ENCODE results near the gene TMEM63B. TPM values are rescaled to one million over a fixed set of nuclear protein-coding genes. Genes with fewer than 3 reads are reported as not detected.

The TMEM63B gene
- total RNA-seq, 5 donors from 2014 or later (not counting 1 experiment from before 2014, with no cell fraction given): 16.6 to 21.1 (median 19.3) TPM

DNA sequence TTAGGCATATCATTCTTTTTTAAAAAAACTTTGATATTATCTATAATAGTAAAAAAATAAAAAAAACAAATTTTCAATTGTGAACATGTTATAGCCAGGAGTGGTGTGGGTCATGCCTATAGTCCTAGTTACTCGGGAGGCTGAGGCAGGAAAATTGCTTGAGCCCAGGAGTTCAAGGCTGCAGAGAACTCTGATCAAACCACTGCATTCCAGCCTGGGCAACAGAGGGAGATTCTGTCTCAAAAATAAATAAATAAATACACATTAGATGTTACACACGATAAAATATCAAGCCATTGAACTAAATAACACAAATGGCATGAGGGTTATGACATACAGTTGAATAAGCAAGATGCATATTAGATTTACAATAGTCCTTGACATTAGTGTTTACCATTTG lies 61.5 kb downstream of the TMEM63B start:
- ChIA-PET CTCF (no interaction called here), POLR2A (no interaction called here)
- Histone ChIP-seq H3K9me3 (no peaks in the 10 kb centered on the region), H3K27me3 (replicated peaks in 1 of 2; ENCODE audit: control insufficient read depth in 2 of 2, extremely low read depth in 1 of 2, insufficient read depth in 2 of 2, low read length in 1 of 2) (peaks cover 0 to 29% of the 10 kb centered on the region in 2 experiments), H3K4me3 (ENCODE audit: control insufficient read depth in 1 of 2, extremely low read depth in 1 of 2, low read length in 1 of 2) (no peak overlapping the region), H3K36me3 (ENCODE audit: control insufficient read depth in 2 of 2, extremely low read depth in 1 of 2, insufficient read depth in 1 of 2, low read length in 1 of 2) (no peaks in the 10 kb centered on the region), H3K27ac (ENCODE audit: low read length) (no peak overlapping the region), H3K4me1 (ENCODE audit: control insufficient read depth in 1 of 2, extremely low read depth in 1 of 2, insufficient read depth in 2 of 2, low read length in 2 of 2) (peaks cover 5 to 10% of the 10 kb centered on the region in 2 experiments)
- no CpG with 5 or more reads among the region's 2 CpGs for WGBS (ENCODE audit: insufficient coverage)
- Mint-ChIP-seq H3K9me3 (no peaks in the 10 kb centered on the region), H3K36me3 (no peaks in the 10 kb centered on the region), H3K4me1 (peaks cover 7 to 16% (median 9%) of the 10 kb centered on the region in 3 donors), H3K27ac (no peak overlapping the region), H3K4me3 (no peak overlapping the region), H3K27me3 (peaks cover 0 to 14% of the 10 kb centered on the region in 2 donors)
- DNase-seq (no peak), ATAC-seq (replicated peaks in 1 of 4) (no peak)

DNA sequence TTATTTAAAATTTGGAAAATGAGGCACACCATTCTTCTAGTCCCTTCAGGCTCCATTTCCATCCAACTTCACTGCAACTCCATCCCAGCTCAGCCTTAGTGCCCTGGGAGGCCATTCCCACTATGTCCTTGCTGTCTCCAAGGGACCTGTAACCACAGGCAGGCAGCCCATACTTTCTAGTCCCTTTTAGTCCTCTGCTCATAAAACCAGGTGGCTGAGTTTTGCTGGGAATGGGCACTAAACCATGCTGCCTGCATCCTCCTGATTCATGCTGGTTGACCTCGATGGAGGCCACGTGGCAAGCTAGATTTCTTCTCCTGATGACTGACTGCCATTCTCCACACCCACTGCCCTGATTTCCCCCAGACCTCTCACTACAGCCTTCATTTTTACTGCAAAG lies 61.9 kb downstream of the TMEM63B start:
- ChIA-PET POLR2A (no interaction called here), CTCF (no interaction called here)
- peaks cover 0 to 14% of the 10 kb centered on the region in 2 donors for H3K27me3 Mint-ChIP-seq
- no peak overlapping the region for H3K4me3 Mint-ChIP-seq
- H3K27ac Mint-ChIP-seq: no peak overlapping the region
- no peaks in the 10 kb centered on the region for H3K9me3 Mint-ChIP-seq
- DNase-seq (no peak), ATAC-seq (replicated peaks in 1 of 4) (no peak)
- H3K27ac ChIP-seq (ENCODE audit: low read length): no peak overlapping the region
- no peak overlapping the region for H3K4me3 ChIP-seq (ENCODE audit: control insufficient read depth in 1 of 2, extremely low read depth in 1 of 2, low read length in 1 of 2)
- 50% methylated on average over 2 of the region's 2 CpGs for WGBS (ENCODE audit: insufficient coverage)
- H3K9me3 ChIP-seq: no peaks in the 10 kb centered on the region
- H3K4me1 Mint-ChIP-seq: peaks cover 7 to 16% (median 9%) of the 10 kb centered on the region in 3 donors
- H3K36me3 Mint-ChIP-seq: no peaks in the 10 kb centered on the region
- H3K36me3 ChIP-seq (ENCODE audit: control insufficient read depth in 2 of 2, extremely low read depth in 1 of 2, insufficient read depth in 1 of 2, low read length in 1 of 2): no peaks in the 10 kb centered on the region
- H3K27me3 ChIP-seq (replicated peaks in 1 of 2; ENCODE audit: control insufficient read depth in 2 of 2, extremely low read depth in 1 of 2, insufficient read depth in 2 of 2, low read length in 1 of 2): peaks cover 0 to 27% of the 10 kb centered on the region in 2 experiments
- peaks cover 5 to 10% of the 10 kb centered on the region in 2 experiments for H3K4me1 ChIP-seq (ENCODE audit: control insufficient read depth in 1 of 2, extremely low read depth in 1 of 2, insufficient read depth in 2 of 2, low read length in 2 of 2)

DNA sequence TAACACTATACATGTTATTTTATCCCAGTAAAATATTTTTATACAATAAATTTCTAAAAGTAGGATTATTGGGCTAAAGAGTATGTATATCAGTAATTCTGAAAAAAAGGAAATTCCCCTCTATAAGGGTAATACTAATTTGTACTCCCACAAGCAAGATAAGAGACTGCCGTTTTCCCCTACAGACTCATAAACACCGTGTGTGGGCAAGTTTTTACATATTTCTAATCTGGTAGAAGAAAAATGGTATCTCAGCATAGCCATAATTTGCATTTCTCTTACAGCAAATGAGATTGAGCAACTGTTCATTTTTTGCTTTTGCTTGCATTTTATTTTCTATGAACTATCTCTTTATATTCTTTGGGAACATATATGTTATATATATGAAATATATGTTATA lies 63.4 kb downstream of the TMEM63B start:
- ATAC-seq (replicated peaks in 1 of 4): no peak
- ChIA-PET POLR2A (no interaction called here), CTCF (no interaction called here)
- H3K4me1 ChIP-seq (ENCODE audit: control insufficient read depth in 1 of 2, extremely low read depth in 1 of 2, insufficient read depth in 2 of 2, low read length in 2 of 2): peaks cover 5 to 8% of the 10 kb centered on the region in 2 experiments
- no peak for DNase-seq
- H3K36me3 Mint-ChIP-seq: no peaks in the 10 kb centered on the region
- no peak overlapping the region for H3K4me3 ChIP-seq (ENCODE audit: control insufficient read depth in 1 of 2, extremely low read depth in 1 of 2, low read length in 1 of 2)
- no peak overlapping the region for H3K27ac Mint-ChIP-seq
- no peaks in the 10 kb centered on the region for H3K9me3 Mint-ChIP-seq
- WGBS (ENCODE audit: insufficient coverage): no CpG with 5 or more reads among the region's 2 CpGs
- H3K4me3 Mint-ChIP-seq: no peak overlapping the region
- no peaks in the 10 kb centered on the region for H3K9me3 ChIP-seq
- no peak overlapping the region for H3K27ac ChIP-seq (ENCODE audit: low read length)
- peaks cover 6 to 8% (median 7%) of the 10 kb centered on the region in 3 donors for H3K4me1 Mint-ChIP-seq
- peaks cover 0 to 30% of the 10 kb centered on the region in 2 experiments for H3K27me3 ChIP-seq (replicated peaks in 1 of 2; ENCODE audit: control insufficient read depth in 2 of 2, extremely low read depth in 1 of 2, insufficient read depth in 2 of 2, low read length in 1 of 2)
- H3K36me3 ChIP-seq (ENCODE audit: control insufficient read depth in 2 of 2, extremely low read depth in 1 of 2, insufficient read depth in 1 of 2, low read length in 1 of 2): no peaks in the 10 kb centered on the region
- H3K27me3 Mint-ChIP-seq: peaks cover 4 to 13% of the 10 kb centered on the region in 2 donors

DNA sequence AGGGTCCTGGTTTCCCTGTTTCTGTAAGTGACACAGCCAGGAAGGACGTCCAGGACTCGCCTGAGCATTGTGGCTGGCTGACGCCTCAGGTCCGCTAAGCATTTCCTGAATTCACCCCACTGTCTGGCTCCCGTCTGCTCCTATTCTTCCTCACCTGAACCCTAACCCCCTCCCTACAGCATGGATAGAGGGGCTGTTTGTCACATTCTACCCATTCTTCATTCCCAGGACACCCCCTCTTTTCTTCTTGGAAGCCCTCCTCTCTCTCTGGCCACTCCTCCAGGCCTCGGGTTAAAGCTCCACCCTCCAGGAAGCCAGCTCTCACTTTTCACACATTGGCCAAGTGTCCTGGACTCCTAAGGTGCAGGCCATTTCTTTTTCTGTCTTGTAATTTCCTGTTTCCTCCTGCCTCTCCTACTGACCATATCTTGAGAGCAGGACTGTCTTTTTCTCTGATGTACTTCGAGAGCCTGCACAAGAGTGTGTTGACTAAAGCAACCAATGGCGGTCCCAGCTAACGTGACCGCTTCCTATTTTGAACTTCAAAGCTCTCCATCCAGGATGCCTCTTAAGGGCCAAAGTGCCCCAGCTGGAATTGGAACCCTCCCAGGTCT lies 65.2 kb downstream of the TMEM63B start:
- ATAC-seq (replicated peaks in 1 of 4): no peak
- no peak overlapping the region for H3K27ac Mint-ChIP-seq

GRCh38 chr6:44193307-44193910 lies 66.1 kb downstream of the TMEM63B start:
- no peak overlapping the region for H3K4me3 Mint-ChIP-seq
- H3K9me3 Mint-ChIP-seq: no peaks in the 10 kb centered on the region
- no peak for ATAC-seq (replicated peaks in 1 of 4)
- no peak for DNase-seq
- ChIA-PET CTCF (no interaction called here), POLR2A (interaction anchor here in 1 of 2 donors (0.5 to 0.6 kb wide), 2 partner anchors 14 to 599 kb away, joined by 4 read pairs; no protein-coding TSS in a partner anchor)
- no peaks in the 10 kb centered on the region for H3K4me1 Mint-ChIP-seq
- H3K27me3 ChIP-seq (replicated peaks in 1 of 2; ENCODE audit: control insufficient read depth in 2 of 2, extremely low read depth in 1 of 2, insufficient read depth in 2 of 2, low read length in 1 of 2): peaks cover 0 to 25% of the 10 kb centered on the region in 2 experiments
- H3K27ac Mint-ChIP-seq: no peak overlapping the region
- no peaks in the 10 kb centered on the region for H3K4me1 ChIP-seq (ENCODE audit: control insufficient read depth in 1 of 2, extremely low read depth in 1 of 2, insufficient read depth in 2 of 2, low read length in 2 of 2)
- no peaks in the 10 kb centered on the region for H3K36me3 ChIP-seq (ENCODE audit: control insufficient read depth in 2 of 2, extremely low read depth in 1 of 2, insufficient read depth in 1 of 2, low read length in 1 of 2)
- H3K9me3 ChIP-seq: no peaks in the 10 kb centered on the region
- H3K36me3 Mint-ChIP-seq: no peaks in the 10 kb centered on the region
- WGBS (ENCODE audit: insufficient coverage): 88% methylated on average over 7 of the region's 8 CpGs
- no peak overlapping the region for H3K4me3 ChIP-seq (ENCODE audit: control insufficient read depth in 1 of 2, extremely low read depth in 1 of 2, low read length in 1 of 2)
- H3K27me3 Mint-ChIP-seq: peaks cover 4 to 8% of the 10 kb centered on the region in 2 donors
- no peak overlapping the region for H3K27ac ChIP-seq (ENCODE audit: low read length)

More for the DNA sequence above, 65.2 kb downstream of the TMEM63B start:
- no peak overlapping the region for H3K27ac ChIP-seq (ENCODE audit: low read length)
- H3K4me1 ChIP-seq (ENCODE audit: control insufficient read depth in 1 of 2, extremely low read depth in 1 of 2, insufficient read depth in 2 of 2, low read length in 2 of 2): no peaks in the 10 kb centered on the region
- H3K4me3 ChIP-seq (ENCODE audit: control insufficient read depth in 1 of 2, extremely low read depth in 1 of 2, low read length in 1 of 2): no peak overlapping the region
- 58% methylated on average over 10 of the region's 10 CpGs for WGBS (ENCODE audit: insufficient coverage)
- H3K9me3 Mint-ChIP-seq: no peaks in the 10 kb centered on the region
- H3K27me3 ChIP-seq (replicated peaks in 1 of 2; ENCODE audit: control insufficient read depth in 2 of 2, extremely low read depth in 1 of 2, insufficient read depth in 2 of 2, low read length in 1 of 2): peaks cover 0 to 25% of the 10 kb centered on the region in 2 experiments
- CTCF ChIA-PET: no interaction called here
- peaks cover 4 to 8% of the 10 kb centered on the region in 2 donors for H3K27me3 Mint-ChIP-seq
- no peaks in the 10 kb centered on the region for H3K36me3 ChIP-seq (ENCODE audit: control insufficient read depth in 2 of 2, extremely low read depth in 1 of 2, insufficient read depth in 1 of 2, low read length in 1 of 2)
- H3K4me3 Mint-ChIP-seq: no peak overlapping the region
- POLR2A ChIA-PET: no interaction called here
- no peaks in the 10 kb centered on the region for H3K9me3 ChIP-seq
- DNase-seq: no peak
- no peaks in the 10 kb centered on the region for H3K4me1 Mint-ChIP-seq
- H3K36me3 Mint-ChIP-seq: no peaks in the 10 kb centered on the region

DNA sequence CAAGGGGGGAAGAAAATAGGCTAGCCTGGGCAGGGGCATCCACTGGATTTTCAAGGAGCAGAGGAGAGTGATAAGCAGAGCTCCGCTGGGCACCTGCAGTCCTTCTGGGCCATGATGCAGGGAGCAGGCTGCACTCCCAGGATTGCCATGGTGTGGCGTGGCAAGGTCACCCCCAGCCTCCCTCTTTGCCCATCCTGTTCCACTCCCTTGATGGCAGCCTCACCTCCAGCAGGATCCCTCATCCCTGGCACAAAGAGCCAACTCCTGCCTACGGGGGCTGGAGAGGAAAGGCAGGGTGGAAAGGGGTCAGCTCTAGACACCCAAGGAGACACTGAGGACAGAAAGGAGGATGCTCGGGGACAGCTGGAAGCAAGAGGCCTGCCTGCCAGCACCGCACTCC lies 67.0 kb downstream of the TMEM63B start:
- no peak for ATAC-seq (replicated peaks in 1 of 4)
- ChIA-PET CTCF (no interaction called here), POLR2A (no interaction called here)
- Mint-ChIP-seq H3K9me3 (no peaks in the 10 kb centered on the region), H3K4me3 (no peak overlapping the region), H3K4me1 (no peaks in the 10 kb centered on the region), H3K36me3 (no peaks in the 10 kb centered on the region), H3K27ac (no peak overlapping the region), H3K27me3 (peaks cover 4 to 8% of the 10 kb centered on the region in 2 donors)
- Histone ChIP-seq H3K27me3 (replicated peaks in 1 of 2; ENCODE audit: control insufficient read depth in 2 of 2, extremely low read depth in 1 of 2, insufficient read depth in 2 of 2, low read length in 1 of 2) (peaks cover 0 to 25% of the 10 kb centered on the region in 2 experiments), H3K9me3 (no peaks in the 10 kb centered on the region), H3K4me3 (ENCODE audit: control insufficient read depth in 1 of 2, extremely low read depth in 1 of 2, low read length in 1 of 2) (no peak overlapping the region), H3K27ac (ENCODE audit: low read length) (no peak overlapping the region), H3K4me1 (ENCODE audit: control insufficient read depth in 1 of 2, extremely low read depth in 1 of 2, insufficient read depth in 2 of 2, low read length in 2 of 2) (no peaks in the 10 kb centered on the region), H3K36me3 (ENCODE audit: control insufficient read depth in 2 of 2, extremely low read depth in 1 of 2, insufficient read depth in 1 of 2, low read length in 1 of 2) (no peaks in the 10 kb centered on the region)
- 88% methylated on average over 2 of the region's 5 CpGs for WGBS (ENCODE audit: insufficient coverage)
- DNase-seq: no peak
